Loucy (cell line): ENCODE data around the gene RNF13.
"Not testable (repeated sequence)": the region's sequence is repeated elsewhere in the genome, so short reads cannot be mapped to it uniquely, and the experiment has no call there.

Experiments
- H2AFZ ChIP-seq: fragments of 200-600 bp; sonication (generic); 2 replicates; pipeline ENCODE4 v1.6.0; 2016; ENCODE audit warnings: antibody characterized with exemption, mild to moderate bottlenecking, low read length, moderate library complexity
- H3F3A ChIP-seq: fragments of 200-600 bp; 2 replicates; pipeline ENCODE4 v1.6.0; 2016; ENCODE audit warnings: antibody characterized with exemption, low read depth, mild to moderate bottlenecking
- H3K27me3 ChIP-seq: fragments of 200-600 bp; sonication (generic); 2 replicates; pipeline ENCODE4 v1.6.1; 2014; ENCODE audit warnings: low read length, mild to moderate bottlenecking; ENCODE audit not compliant: insufficient read depth, poor library complexity, severe bottlenecking
- H3K36me3 ChIP-seq: fragments of 200-600 bp; sonication (generic); 2 replicates; pipeline ENCODE4 v1.6.1; 2016; ENCODE audit warnings: low read length; ENCODE audit not compliant: insufficient read depth
- H3K4me1 ChIP-seq: fragments of 200-600 bp; sonication (generic); 2 replicates; pipeline ENCODE4 v1.5.1; 2014; ENCODE audit warnings: low read length, mild to moderate bottlenecking; ENCODE audit not compliant: insufficient read depth, poor library complexity, severe bottlenecking
- H3K4me2 ChIP-seq: fragments of 200-600 bp; sonication (generic); 2 replicates; pipeline ENCODE4 v1.6.0; 2014; ENCODE audit warnings: antibody characterized with exemption, low read length, low read depth, mild to moderate bottlenecking; ENCODE audit not compliant: poor library complexity, severe bottlenecking
- H3K4me3 ChIP-seq: fragments of 200-600 bp; sonication (generic); 2 replicates; pipeline ENCODE4 v1.5.1; 2014; ENCODE audit warnings: low read length, mild to moderate bottlenecking, mixed read lengths; ENCODE audit not compliant: poor library complexity, severe bottlenecking
- H3K79me2 ChIP-seq: fragments of 200-600 bp; sonication (generic); 2 replicates; pipeline ENCODE4 v1.6.1; 2014; ENCODE audit warnings: low read length; ENCODE audit not compliant: insufficient read depth
- H3K9ac ChIP-seq: fragments of 200-600 bp; sonication (generic); 2 replicates; pipeline ENCODE4 v1.6.0; 2014; ENCODE audit warnings: mild to moderate bottlenecking, low read depth, low read length, moderate library complexity; ENCODE audit not compliant: poor library complexity, severe bottlenecking
- H3K9me2 ChIP-seq: fragments of 200-600 bp; sonication (generic); replicated peaks from 2 replicates; pipeline ENCODE4 v1.6.1; 2016; ENCODE audit warnings: low read depth, low read length, mixed read lengths
- H3K9me3 ChIP-seq: fragments of 200-600 bp; sonication (generic); 2 replicates; pipeline ENCODE4 v1.6.1; 2014; ENCODE audit warnings: mild to moderate bottlenecking, antibody characterized with exemption, low read length, low read depth; ENCODE audit not compliant: insufficient read depth
- H4K20me1 ChIP-seq: fragments of 200-600 bp; sonication (generic); 2 replicates; pipeline ENCODE4 v1.6.0; 2014; ENCODE audit warnings: antibody characterized with exemption, low read length, mild to moderate bottlenecking; ENCODE audit not compliant: insufficient read depth, poor library complexity, severe bottlenecking
- EZH2phosphoT487 ChIP-seq: fragments of 200-600 bp; IDR thresholded peaks from 2 replicates; pipeline ENCODE4 v1.6.1; 2018; ENCODE audit warnings: antibody characterized with exemption, mild to moderate bottlenecking, moderate library complexity, borderline replicate concordance
- TF ChIP-seq, protein P1 (sequence below): fragments of 200-600 bp; sonication (generic); conservative IDR thresholded peaks from 2 replicates; pipeline ENCODE4 v1.5.1; 2014; ENCODE audit warnings: mild to moderate bottlenecking, antibody characterized with exemption, low read length

Gene RNF13

DNA sequence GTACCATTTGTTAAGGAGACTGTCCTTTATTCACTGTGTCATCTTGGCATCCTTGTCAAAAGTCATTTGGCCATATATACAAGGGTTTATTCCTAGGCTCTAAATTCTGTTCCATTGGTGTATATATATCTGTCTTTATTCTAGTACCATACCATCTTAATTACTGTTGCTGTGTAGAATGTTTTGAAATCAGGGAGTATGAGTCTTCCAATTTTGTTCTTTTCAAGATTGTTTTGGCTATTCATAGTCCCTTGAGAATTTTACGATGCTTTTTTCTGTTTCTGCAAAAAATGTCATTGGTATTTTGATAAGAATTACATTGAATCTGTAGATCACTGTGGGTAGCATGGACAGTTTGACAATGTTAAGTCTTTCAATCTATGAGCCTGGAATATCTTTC is 128.9 kb downstream of the RNF13 start:
- H3K9me2 ChIP-seq: no peaks in the 10 kb centered on the region
- H3K79me2 ChIP-seq: no peaks in the 10 kb centered on the region
- H3K27me3 ChIP-seq: no peaks in the 10 kb centered on the region
- no peaks in the 10 kb centered on the region for H3F3A ChIP-seq
- TF ChIP-seq, protein P1, sequence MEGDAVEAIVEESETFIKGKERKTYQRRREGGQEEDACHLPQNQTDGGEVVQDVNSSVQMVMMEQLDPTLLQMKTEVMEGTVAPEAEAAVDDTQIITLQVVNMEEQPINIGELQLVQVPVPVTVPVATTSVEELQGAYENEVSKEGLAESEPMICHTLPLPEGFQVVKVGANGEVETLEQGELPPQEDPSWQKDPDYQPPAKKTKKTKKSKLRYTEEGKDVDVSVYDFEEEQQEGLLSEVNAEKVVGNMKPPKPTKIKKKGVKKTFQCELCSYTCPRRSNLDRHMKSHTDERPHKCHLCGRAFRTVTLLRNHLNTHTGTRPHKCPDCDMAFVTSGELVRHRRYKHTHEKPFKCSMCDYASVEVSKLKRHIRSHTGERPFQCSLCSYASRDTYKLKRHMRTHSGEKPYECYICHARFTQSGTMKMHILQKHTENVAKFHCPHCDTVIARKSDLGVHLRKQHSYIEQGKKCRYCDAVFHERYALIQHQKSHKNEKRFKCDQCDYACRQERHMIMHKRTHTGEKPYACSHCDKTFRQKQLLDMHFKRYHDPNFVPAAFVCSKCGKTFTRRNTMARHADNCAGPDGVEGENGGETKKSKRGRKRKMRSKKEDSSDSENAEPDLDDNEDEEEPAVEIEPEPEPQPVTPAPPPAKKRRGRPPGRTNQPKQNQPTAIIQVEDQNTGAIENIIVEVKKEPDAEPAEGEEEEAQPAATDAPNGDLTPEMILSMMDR: no peak
- no peak for TF ChIP-seq EZH2phosphoT487
- H3K4me1 ChIP-seq: no peaks in the 10 kb centered on the region
- H2AFZ ChIP-seq: no peak overlapping the region
- no peak overlapping the region for H3K4me3 ChIP-seq
- H3K9me3 ChIP-seq: no peaks in the 10 kb centered on the region
- H3K36me3 ChIP-seq: peaks cover 6% of the 10 kb centered on the region; the same call in 1 of the 2 replicates
- H3K4me2 ChIP-seq: no peak overlapping the region
- H4K20me1 ChIP-seq: no peaks in the 10 kb centered on the region
- H3K9ac ChIP-seq: no peak overlapping the region

DNA sequence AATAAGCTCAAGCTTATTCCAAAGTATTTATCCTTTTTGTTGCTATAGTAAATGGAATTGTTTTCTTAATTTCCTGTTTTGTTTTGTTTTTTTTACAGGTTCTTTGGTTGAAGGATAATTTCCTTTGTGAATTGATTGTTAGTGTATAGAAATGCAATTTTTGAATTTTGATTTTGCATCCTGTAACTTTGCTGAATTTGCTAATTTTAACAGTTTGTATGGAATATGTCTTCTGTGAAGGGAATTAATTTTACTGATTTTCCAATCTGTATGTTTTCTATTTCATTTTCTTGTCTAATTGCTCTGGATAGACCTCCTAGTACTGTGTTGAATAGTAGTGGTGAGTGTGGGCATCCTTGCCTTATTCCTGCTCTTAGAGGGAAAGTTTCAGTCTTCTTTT is 129.4 kb downstream of the RNF13 start:
- H3K4me3 ChIP-seq: no peak overlapping the region
- no peaks in the 10 kb centered on the region for H3K9me3 ChIP-seq
- TF ChIP-seq, protein P1: no peak
- no peak for TF ChIP-seq EZH2phosphoT487
- H3K36me3 ChIP-seq: peaks cover 6% of the 10 kb centered on the region; the same call in 1 of the 2 replicates
- no peaks in the 10 kb centered on the region for H3K79me2 ChIP-seq
- no peaks in the 10 kb centered on the region for H3F3A ChIP-seq
- no peaks in the 10 kb centered on the region for H3K4me1 ChIP-seq
- H3K9ac ChIP-seq: no peak overlapping the region
- no peaks in the 10 kb centered on the region for H3K9me2 ChIP-seq
- no peak overlapping the region for H2AFZ ChIP-seq
- no peaks in the 10 kb centered on the region for H4K20me1 ChIP-seq
- no peaks in the 10 kb centered on the region for H3K27me3 ChIP-seq
- H3K4me2 ChIP-seq: no peak overlapping the region

DNA sequence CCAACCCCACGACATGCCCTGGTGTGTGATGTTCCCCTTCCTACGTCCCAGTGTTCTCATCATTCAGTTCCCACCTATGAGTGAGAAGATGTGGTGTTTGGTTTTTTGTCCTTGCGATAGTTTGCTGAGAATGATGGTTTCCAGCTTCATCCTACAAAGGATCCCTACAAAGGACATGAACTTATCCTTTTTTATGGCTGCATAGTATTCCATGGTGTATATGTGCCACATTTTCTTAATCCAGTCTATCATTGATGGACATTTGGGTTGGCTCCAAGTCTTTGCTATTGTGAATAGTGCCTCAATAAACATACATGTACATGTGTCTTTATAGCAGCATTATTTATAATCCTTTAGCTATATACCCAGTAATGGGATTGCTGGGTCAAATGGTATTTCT is 131.0 kb downstream of the RNF13 start:
- not testable (repeated sequence) for H3K9ac ChIP-seq, H3F3A ChIP-seq, H3K4me3 ChIP-seq, H3K79me2 ChIP-seq, H3K36me3 ChIP-seq, H4K20me1 ChIP-seq, H3K9me3 ChIP-seq, H2AFZ ChIP-seq, H3K9me2 ChIP-seq, H3K4me2 ChIP-seq, H3K27me3 ChIP-seq, H3K4me1 ChIP-seq

DNA sequence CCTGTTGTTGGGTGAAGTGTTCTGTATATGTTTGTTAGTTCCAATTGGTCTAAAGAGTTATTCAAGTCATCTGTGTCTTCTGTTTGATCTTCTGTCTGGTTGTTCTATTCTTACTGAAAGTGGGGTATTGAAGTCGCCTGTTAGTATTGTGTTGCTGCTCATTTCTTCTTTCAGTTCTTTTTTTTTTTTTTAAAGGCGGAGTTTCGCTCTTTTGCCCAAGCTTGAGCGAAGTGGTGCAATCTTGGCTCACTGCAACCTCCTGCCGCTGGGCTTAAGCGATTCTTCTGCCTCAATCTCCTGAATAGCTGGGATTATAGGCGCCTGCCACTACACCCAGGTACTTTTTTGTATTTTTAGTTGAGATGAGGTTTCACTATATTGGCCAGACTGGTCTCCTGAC is 134.2 kb downstream of the RNF13 start:
- no peak overlapping the region for H2AFZ ChIP-seq
- 0 out of 2 replicates have a peak, but pooled peaks cover 4% of the 10 kb centered on the region for H3K36me3 ChIP-seq
- no peaks in the 10 kb centered on the region for H3K79me2 ChIP-seq
- no peaks in the 10 kb centered on the region for H3K4me1 ChIP-seq
- no peaks in the 10 kb centered on the region for H3K9me3 ChIP-seq
- no peaks in the 10 kb centered on the region for H3F3A ChIP-seq
- H3K9me2 ChIP-seq: no peaks in the 10 kb centered on the region
- H3K4me2 ChIP-seq: no peak overlapping the region
- no peak for TF ChIP-seq EZH2phosphoT487
- TF ChIP-seq, protein P1: no peak
- H3K9ac ChIP-seq: no peak overlapping the region
- H4K20me1 ChIP-seq: no peaks in the 10 kb centered on the region
- H3K4me3 ChIP-seq: no peak overlapping the region
- H3K27me3 ChIP-seq: no peaks in the 10 kb centered on the region
